HG02870 (cell line): ENCODE results near the gene SSTR3.
"Not testable (repeated sequence)": the region's sequence is repeated elsewhere in the genome, so short reads cannot be mapped to it uniquely, and the experiment has no call there.

Experiments used
- ATAC-seq: cut with Tn5 transposase; IDR thresholded peaks from one replicate; pipeline ENCODE4 v1.9.1; 2021; ENCODE audit warnings: mild to moderate bottlenecking, moderate library complexity; ENCODE audit not compliant: unreplicated experiment

SSTR3 gene

GRCh38 chr22:37213218-37213855 lies 1.1 kb upstream of the SSTR3 start:
- ATAC-seq: no peak

GRCh38 chr22:37211866-37212173 lies 457 bp downstream of the SSTR3 start:
- no peak for ATAC-seq

GRCh38 chr22:37211075-37211865 lies 1.0 kb downstream of the SSTR3 start:
- ATAC-seq: no peak

GRCh38 chr22:37210041-37210803 lies 2.1 kb downstream of the SSTR3 start:
- no peak for ATAC-seq

- no peak for ATAC-seq
Observed at GRCh38 chr22:37209140-37209845, 3.0 kb downstream of the SSTR3 start.

- no peak for ATAC-seq
Observed at GRCh38 chr22:37208401-37209139, 3.7 kb downstream of the SSTR3 start.

GRCh38 chr22:37207981-37208380 lies 4.3 kb downstream of the SSTR3 start:
- no peak for ATAC-seq

- ATAC-seq: no peak
Observed at GRCh38 chr22:37206841-37207821, 5.1 kb downstream of the SSTR3 start.

GRCh38 chr22:37206118-37206840 lies 6.0 kb downstream of the SSTR3 start:
- no peak for ATAC-seq

GRCh38 chr22:37205046-37205445 lies 7.2 kb downstream of the SSTR3 start:
- no peak for ATAC-seq

- ATAC-seq: no peak
Observed at GRCh38 chr22:37204045-37204655, 8.1 kb downstream of the SSTR3 start.

- ATAC-seq: no peak
Observed at GRCh38 chr22:37203354-37204044, 8.8 kb downstream of the SSTR3 start.

GRCh38 chr22:37202716-37203115 lies 9.6 kb downstream of the SSTR3 start:
- ATAC-seq: no peak

- no peak for ATAC-seq
Observed at GRCh38 chr22:37202001-37202555, 10.2 kb downstream of the SSTR3 start.

- not testable (repeated sequence) for ATAC-seq
Observed at GRCh38 chr22:37201443-37201820, 10.8 kb downstream of the SSTR3 start.

- ATAC-seq: no peak
Observed at GRCh38 chr22:37199760-37200108, 12.5 kb downstream of the SSTR3 start.

- peak; percentile 89 for ATAC-seq
Observed at GRCh38 chr22:37199103-37199759, 13.0 kb downstream of the SSTR3 start.
